WERI-Rb-1 (cell line): Measurements from ENCODE around the gene BIRC5.

Experiments used
- DNase-seq: peaks from one replicate; pipeline ENCODE4 v3.0.0-alpha.2; 2020
- H3K27ac ChIP-seq: fragments of 250-450 bp; sonication (Bioruptor Pico); 2 replicates; pipeline ENCODE4 v1.5.1; 2020; ENCODE audit warnings: mild to moderate bottlenecking, moderate library complexity
- H3K27me3 ChIP-seq: fragments of 250-450 bp; sonication (Bioruptor Pico); 2 replicates; pipeline ENCODE4 v1.5.1; 2021; ENCODE audit warnings: mild to moderate bottlenecking, low read depth, moderate library complexity; ENCODE audit not compliant: insufficient read depth, severe bottlenecking
- H3K36me3 ChIP-seq: fragments of 250-450 bp; sonication (Bioruptor Pico); 2 replicates; pipeline ENCODE4 v1.5.1; 2020; ENCODE audit warnings: mild to moderate bottlenecking, moderate library complexity
- H3K4me3 ChIP-seq: 2 replicates; pipeline ENCODE4 v1.5.1; 2011; ENCODE audit warnings: low read depth, mild to moderate bottlenecking, control low read depth, low read length
- H3K9me3 ChIP-seq: fragments of 250-450 bp; sonication (Bioruptor Pico); 2 replicates; pipeline ENCODE4 v1.5.1; 2021; ENCODE audit warnings: mild to moderate bottlenecking, moderate library complexity; ENCODE audit not compliant: severe bottlenecking
- CTCF ChIP-seq: IDR thresholded peaks from 2 replicates; pipeline ENCODE4 v1.5.1; 2011; ENCODE audit warnings: low read depth, mild to moderate bottlenecking, control low read depth, inconsistent platforms, low read length

BIRC5 gene

GRCh38 chr17:78242024-78242742, 28.1 kb downstream of the BIRC5 start:
- DNase-seq: no peak
- TF ChIP-seq CTCF: no peak
- Histone ChIP-seq H3K9me3 (peaks cover 12% of the 10 kb centered on the region), H3K27me3 (no peaks in the 10 kb centered on the region), H3K4me3 (no peak overlapping the region), H3K36me3 (no peaks in the 10 kb centered on the region), H3K27ac (no peak overlapping the region)

- H3K27me3 ChIP-seq: no peaks in the 10 kb centered on the region
- peaks cover 12% of the 10 kb centered on the region for H3K9me3 ChIP-seq
- H3K4me3 ChIP-seq: no peak overlapping the region
- H3K36me3 ChIP-seq: no peaks in the 10 kb centered on the region
- DNase-seq: no peak
- no peak for TF ChIP-seq CTCF
- no peak overlapping the region for H3K27ac ChIP-seq
Observed at GRCh38 chr17:78247304-78247703, 33.3 kb downstream of the BIRC5 start.

GRCh38 chr17:78248051-78248914, 34.2 kb downstream of the BIRC5 start:
- H3K27me3 ChIP-seq: no peaks in the 10 kb centered on the region
- peaks cover 12% of the 10 kb centered on the region for H3K9me3 ChIP-seq
- no peaks in the 10 kb centered on the region for H3K36me3 ChIP-seq
- DNase-seq: no peak
- no peak overlapping the region for H3K27ac ChIP-seq
- TF ChIP-seq CTCF: no peak
- H3K4me3 ChIP-seq: no peak overlapping the region

GRCh38 chr17:78249074-78249817, 35.2 kb downstream of the BIRC5 start:
- H3K36me3 ChIP-seq: peaks cover 2% of the 10 kb centered on the region
- no peak overlapping the region for H3K4me3 ChIP-seq
- H3K27me3 ChIP-seq: no peaks in the 10 kb centered on the region
- no peak for DNase-seq
- peaks cover 12% of the 10 kb centered on the region for H3K9me3 ChIP-seq
- no peak overlapping the region for H3K27ac ChIP-seq
- TF ChIP-seq CTCF: no peak

- no peak for DNase-seq
- no peak overlapping the region for H3K4me3 ChIP-seq
- no peak overlapping the region for H3K27ac ChIP-seq
- no peak for TF ChIP-seq CTCF
- H3K27me3 ChIP-seq: no peaks in the 10 kb centered on the region
- peaks cover 8% of the 10 kb centered on the region for H3K9me3 ChIP-seq
- H3K36me3 ChIP-seq: peaks cover 3% of the 10 kb centered on the region
Observed at GRCh38 chr17:78249818-78250806, 36.1 kb downstream of the BIRC5 start.
